Stimulated activated CD4-positive, alpha-beta T cell treated with anti-CD3 and anti-CD28 coated beads, Interleukin-1b, Interleukin-23, amount 100 ng/mL, for 48 hours (primary cell): Measurements from ENCODE around the gene ANKRD28.
"Not testable (repeated sequence)": the region's sequence is repeated elsewhere in the genome, so short reads cannot be mapped to it uniquely, and the experiment has no call there.

ENCODE experiments used
- DNase-seq: peaks from one replicate; pipeline ENCODE4 v3.0.0-alpha.2; 2020

The ANKRD28 gene

GRCh38 chr3:15797642-15798303, at the start of gene ANKRD28:
Gene ANKRD28 (minus strand): TSS chr3:15797979. CDS start chr3:15796521, 1,458 bp downstream.
- no peak for DNase-seq

GRCh38 chr3:15847239-15847638, 49.5 kb upstream of the ANKRD28 start:
- no peak for DNase-seq

- no peak for DNase-seq
Measured at GRCh38 chr3:15846606-15847005, 48.8 kb upstream of the ANKRD28 start.

GRCh38 chr3:15845475-15845874, 47.7 kb upstream of the ANKRD28 start:
- DNase-seq: no peak

- DNase-seq: no peak
Measured at GRCh38 chr3:15844889-15845288, 47.1 kb upstream of the ANKRD28 start.

- not testable (repeated sequence) for DNase-seq
Measured at GRCh38 chr3:15841091-15841973, 43.6 kb upstream of the ANKRD28 start.

GRCh38 chr3:15839568-15839967, 41.8 kb upstream of the ANKRD28 start:
- no peak for DNase-seq

GRCh38 chr3:15831927-15832326, 34.1 kb upstream of the ANKRD28 start:
- DNase-seq: no peak

- no peak for DNase-seq
Measured at GRCh38 chr3:15825016-15825415, 27.2 kb upstream of the ANKRD28 start.

- DNase-seq: no peak
Measured at GRCh38 chr3:15823092-15823491, 25.3 kb upstream of the ANKRD28 start.

GRCh38 chr3:15822281-15822680, 24.5 kb upstream of the ANKRD28 start:
- DNase-seq: no peak

GRCh38 chr3:15820911-15821310, 23.1 kb upstream of the ANKRD28 start:
- no peak for DNase-seq

- no peak for DNase-seq
Measured at GRCh38 chr3:15819576-15819975, 21.8 kb upstream of the ANKRD28 start.

- DNase-seq: no peak
Measured at GRCh38 chr3:15819043-15819442, 21.3 kb upstream of the ANKRD28 start.

- no peak for DNase-seq
Measured at GRCh38 chr3:15815696-15816095, 17.9 kb upstream of the ANKRD28 start.

GRCh38 chr3:15813079-15813478, 15.3 kb upstream of the ANKRD28 start:
- not testable (repeated sequence) for DNase-seq

GRCh38 chr3:15812183-15812582, 14.4 kb upstream of the ANKRD28 start:
- DNase-seq: no peak

- no peak for DNase-seq
Measured at GRCh38 chr3:15810702-15811101, 12.9 kb upstream of the ANKRD28 start.

GRCh38 chr3:15809313-15809712, 11.5 kb upstream of the ANKRD28 start:
- no peak for DNase-seq

GRCh38 chr3:15808679-15809310, 11.0 kb upstream of the ANKRD28 start:
- DNase-seq: no peak

GRCh38 chr3:15805756-15806266, 8.0 kb upstream of the ANKRD28 start:
- DNase-seq: no peak

GRCh38 chr3:15804553-15805095, 6.8 kb upstream of the ANKRD28 start:
- no peak for DNase-seq

- DNase-seq: no peak
Measured at GRCh38 chr3:15803921-15804320, 6.1 kb upstream of the ANKRD28 start.
